H9 (cell line): ENCODE data around the gene ZNF865. TPM values are rescaled to one million over a fixed set of nuclear protein-coding genes. Genes with fewer than 3 reads are reported as not detected.
A peak's percentile ranks its signal among the peaks of the same experiment; 100 is the strongest.

Experiments
- DNase-seq: peaks from one replicate; pipeline ENCODE4 v3.0.0-alpha.2; 2017
- H2AFZ ChIP-seq: one replicate; pipeline ENCODE4 v1.6.1; 2013; ENCODE audit warnings: mild to moderate bottlenecking, low read length, control low read depth, moderate library complexity
- H2AK5ac ChIP-seq: 2 replicates; pipeline ENCODE4 v1.6.1; 2013; ENCODE audit warnings: low read length, control low read depth, mixed read lengths; ENCODE audit not compliant: insufficient read length
- H2BK120ac ChIP-seq: one replicate; pipeline ENCODE4 v1.6.1; 2013; ENCODE audit warnings: low read depth, mild to moderate bottlenecking, low read length, control low read depth, inconsistent platforms; ENCODE audit not compliant: poor library complexity, severe bottlenecking
- H2BK12ac ChIP-seq: 2 replicates; pipeline ENCODE4 v1.6.1; 2013; ENCODE audit warnings: low read length, control low read depth, mixed read lengths, low read depth; ENCODE audit not compliant: insufficient read length
- H2BK15ac ChIP-seq: 2 replicates; pipeline ENCODE4 v1.6.1; 2013; ENCODE audit warnings: low read depth, low read length, control low read depth
- H2BK20ac ChIP-seq: one replicate; pipeline ENCODE4 v1.6.1; 2013; ENCODE audit warnings: low read depth, mild to moderate bottlenecking, low read length, control low read depth, inconsistent platforms; ENCODE audit not compliant: poor library complexity, severe bottlenecking
- H2BK5ac ChIP-seq: 2 replicates; pipeline ENCODE4 v1.6.1; 2013; ENCODE audit warnings: low read length, control low read depth, mixed read lengths; ENCODE audit not compliant: insufficient read length
- H3K14ac ChIP-seq: 2 replicates; pipeline ENCODE4 v1.6.1; 2013; ENCODE audit warnings: low read length, control low read depth; ENCODE audit not compliant: insufficient read depth
- H3K18ac ChIP-seq: 2 replicates; pipeline ENCODE4 v1.6.1; 2013; ENCODE audit warnings: low read depth, mild to moderate bottlenecking, mixed read lengths, low read length, control low read depth; ENCODE audit not compliant: insufficient read length
- H3K23ac ChIP-seq: 2 replicates; pipeline ENCODE4 v1.6.1; 2013; ENCODE audit warnings: low read length, control low read depth, mixed read lengths, low read depth; ENCODE audit not compliant: insufficient read length
- H3K23me2 ChIP-seq: 2 replicates; pipeline ENCODE4 v1.6.1; 2013; ENCODE audit warnings: low read depth, mild to moderate bottlenecking, mixed read lengths, low read length, control low read depth; ENCODE audit not compliant: insufficient read length, poor library complexity, severe bottlenecking
- H3K27ac ChIP-seq: 2 replicates; pipeline ENCODE4 v1.5.1; 2013; ENCODE audit warnings: low read length, control low read depth, mixed read lengths, low read depth; ENCODE audit not compliant: insufficient read length
- H3K27me3 ChIP-seq: 2 replicates; pipeline ENCODE4 v1.6.1; 2013; ENCODE audit warnings: low read length, control low read depth, inconsistent platforms; ENCODE audit not compliant: insufficient read depth
- H3K4ac ChIP-seq: 2 replicates; pipeline ENCODE4 v1.6.1; 2013; ENCODE audit warnings: low read depth, mild to moderate bottlenecking, control low read depth, inconsistent platforms, low read length, moderate library complexity
- H3K4me1 ChIP-seq: 2 replicates; pipeline ENCODE4 v1.6.1; 2013; ENCODE audit warnings: low read length, control low read depth, inconsistent platforms; ENCODE audit not compliant: insufficient read depth
- H3K4me2 ChIP-seq: 2 replicates; pipeline ENCODE4 v1.6.1; 2013; ENCODE audit warnings: low read length, control low read depth, mixed read lengths; ENCODE audit not compliant: insufficient read length, insufficient read depth
- H3K56ac ChIP-seq: 2 replicates; pipeline ENCODE4 v1.6.1; 2013; ENCODE audit warnings: low read depth, mild to moderate bottlenecking, mixed read lengths, low read length, control low read depth; ENCODE audit not compliant: insufficient read length
- H3K79me1 ChIP-seq: 2 replicates; pipeline ENCODE4 v1.6.1; 2013; ENCODE audit warnings: low read depth, mild to moderate bottlenecking, moderate library complexity, low read length, control low read depth, inconsistent platforms; ENCODE audit not compliant: insufficient read depth, poor library complexity, severe bottlenecking
- H3K79me2 ChIP-seq: 2 replicates; pipeline ENCODE4 v1.6.1; 2013; ENCODE audit warnings: low read length, control low read depth, inconsistent platforms; ENCODE audit not compliant: insufficient read depth
- H3K9ac ChIP-seq: 2 replicates; pipeline ENCODE4 v1.6.1; 2013; ENCODE audit warnings: low read length, control low read depth, mixed read lengths; ENCODE audit not compliant: insufficient read length; ENCODE audit errors: extremely low read depth
- H3K9me3 ChIP-seq: one replicate; pipeline ENCODE4 v1.6.1; 2013; ENCODE audit warnings: low read depth, low read length, inconsistent platforms; ENCODE audit not compliant: control insufficient read depth
- H3T11ph ChIP-seq: one replicate; pipeline ENCODE4 v1.6.1; 2013; ENCODE audit warnings: mild to moderate bottlenecking, low read length, control low read depth, inconsistent platforms
- H4K20me1 ChIP-seq: one replicate; pipeline ENCODE4 v1.6.1; 2013; ENCODE audit not compliant: control insufficient read depth, insufficient read length, insufficient read depth
- H4K5ac ChIP-seq: 2 replicates; pipeline ENCODE4 v1.6.1; 2013; ENCODE audit warnings: low read depth, mild to moderate bottlenecking, mixed read lengths, low read length, control low read depth; ENCODE audit not compliant: insufficient read length
- H4K8ac ChIP-seq: replicated peaks from 2 replicates; pipeline ENCODE4 v1.6.1; 2013; ENCODE audit warnings: low read length, control low read depth, mixed read lengths, low read depth; ENCODE audit not compliant: insufficient read length
- H4K91ac ChIP-seq: 2 replicates; pipeline ENCODE4 v1.6.1; 2013; ENCODE audit warnings: low read depth, mild to moderate bottlenecking, moderate library complexity, mixed read lengths, low read length, control low read depth; ENCODE audit not compliant: insufficient read length
- H3K27ac Mint-ChIP-seq, 3 experiments: 2 replicates in 2 of 3; 3 replicates in 1 of 3; pipeline ENCODE4 v1.8.0; 2020 to 2021; ENCODE audit warnings: mixed read lengths in 3 of 3, mild to moderate bottlenecking in 1 of 3, moderate library complexity in 1 of 3
- H3K27me3 Mint-ChIP-seq: 2 replicates; pipeline ENCODE4 v1.8.0; 2021; ENCODE audit warnings: low read depth, mild to moderate bottlenecking, moderate library complexity, mixed read lengths
- H3K36me3 Mint-ChIP-seq, 3 experiments: 2 replicates in 2 of 3; 3 replicates in 1 of 3; pipeline ENCODE4 v1.8.0; 2020 to 2021; ENCODE audit warnings: low read depth in 3 of 3, mixed read lengths in 3 of 3; ENCODE audit not compliant: insufficient read depth in 1 of 3
- H3K4me1 Mint-ChIP-seq, 2 experiments: 2 replicates each; pipeline ENCODE4 v1.8.0; 2020; ENCODE audit warnings: mixed read lengths in 2 of 2
- H3K4me3 Mint-ChIP-seq, 2 experiments: 2 replicates in 1 of 2; 3 replicates in 1 of 2; pipeline ENCODE4 v1.8.0; 2020 to 2021; ENCODE audit warnings: mild to moderate bottlenecking in 2 of 2, mixed read lengths in 2 of 2, moderate library complexity in 1 of 2
- H3K9me3 Mint-ChIP-seq, 2 experiments: 2 replicates in 1 of 2; 3 replicates in 1 of 2; pipeline ENCODE4 v1.8.0; 2020; ENCODE audit warnings: mild to moderate bottlenecking in 2 of 2, mixed read lengths in 2 of 2, moderate library complexity in 1 of 2
- CTCF ChIP-seq: fragments of 200-600 bp; sonication (generic); conservative IDR thresholded peaks from 3 replicates; pipeline ENCODE4 v1.8.0; 2021; ENCODE audit warnings: antibody characterized with exemption, mild to moderate bottlenecking
- WGBS: extraction: QIAGEN DNeasy Blood & Tissue Kit; methylation state at CpG from one replicate; pipeline ENCODE4 v1.1.7; 2013; ENCODE audit warnings: missing lambda C conversion rate, low lambda C conversion rate, mixed read lengths; ENCODE audit not compliant: insufficient read length; ENCODE audit errors: extremely low coverage; 5-methylcytosine and 5-hydroxymethylcytosine counted together
- total RNA-seq: library from RNA; stranded (reverse); gene quantifications from 2 replicates; pipeline ENCODE4 v1.2.1, GENCODE V29; 2021

ZNF865 gene
- total RNA-seq, 1 experiment from 2014 or later: 14.3 TPM

DNA sequence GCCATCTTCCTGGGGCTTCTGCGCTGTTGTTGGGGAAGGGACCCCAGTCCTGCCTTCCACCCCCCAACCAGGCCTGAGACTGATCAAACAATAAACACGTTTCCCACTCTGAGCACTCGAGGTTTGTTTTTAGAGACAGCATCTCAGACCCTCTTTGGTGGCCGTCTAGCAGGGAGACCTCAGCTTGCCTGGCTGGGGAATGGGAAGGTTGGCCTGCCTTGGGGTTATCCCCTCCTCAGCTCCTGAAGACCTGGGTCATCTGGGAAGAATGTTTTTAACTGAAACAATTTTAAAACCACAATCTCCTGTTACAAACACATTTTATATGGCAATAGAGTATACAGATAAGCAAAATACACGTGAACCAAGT is 40.0 kb downstream of the ZNF865 start:
- TF ChIP-seq CTCF: no peak
- Histone ChIP-seq H3K79me1 (peaks cover 3% of the 10 kb centered on the region), H2BK20ac (no peak overlapping the region), H3K56ac (no peak overlapping the region), H4K20me1 (no peaks in the 10 kb centered on the region), H3K4me1 (no peaks in the 10 kb centered on the region), H3K9ac (no peak overlapping the region), H2BK15ac (no peak overlapping the region), H3K4ac (no peak overlapping the region), H3K79me2 (peaks cover 7% of the 10 kb centered on the region; the same call in 1 of the 2 replicates), H3K4me2 (no peak overlapping the region), H3T11ph (no peak overlapping the region), H2BK12ac (no peak overlapping the region), H4K91ac (no peak overlapping the region), H3K23me2 (peaks cover 40% of the 10 kb centered on the region), H4K5ac (no peak overlapping the region), H2BK5ac (no peak overlapping the region), H3K9me3 (no peaks in the 10 kb centered on the region), H4K8ac (no peak overlapping the region), H2AK5ac (no peak overlapping the region), H2AFZ (no peak overlapping the region), H3K27me3 (no peaks in the 10 kb centered on the region), H3K23ac (no peak overlapping the region), H2BK120ac (no peak overlapping the region), H3K18ac (no peak overlapping the region), H3K14ac (no peak overlapping the region), H3K27ac (no peak overlapping the region)
- WGBS: no CpG with 5 or more reads among the region's 5 CpGs
- Mint-ChIP-seq H3K27ac (no peak overlapping the region), H3K4me3 (peak overlapping the region; percentile 48 to 75), H3K9me3 (peaks cover 0 to 4% of the 10 kb centered on the region in 2 experiments; a peak in 2 of 5 replicates), H3K4me1 (peaks cover 23 to 37% of the 10 kb centered on the region in 2 experiments), H3K36me3 (peaks cover 16 to 41% (median 32%) of the 10 kb centered on the region in 3 experiments), H3K27me3 (peaks cover 1% of the 10 kb centered on the region; the same call in 1 of the 2 replicates)
- no peak for DNase-seq
